Measurements from ENCODE around the gene DLG2. TPM values are rescaled to one million over a fixed set of nuclear protein-coding genes. Genes with fewer than 3 reads are reported as not detected.

The DLG2 gene
- total and polyA plus RNA-seq, 2 of the 8 experiments (the other 6 are each of a cell fraction or from before 2014, with no cell fraction given): 1.7 to 14.3 TPM

DNA sequence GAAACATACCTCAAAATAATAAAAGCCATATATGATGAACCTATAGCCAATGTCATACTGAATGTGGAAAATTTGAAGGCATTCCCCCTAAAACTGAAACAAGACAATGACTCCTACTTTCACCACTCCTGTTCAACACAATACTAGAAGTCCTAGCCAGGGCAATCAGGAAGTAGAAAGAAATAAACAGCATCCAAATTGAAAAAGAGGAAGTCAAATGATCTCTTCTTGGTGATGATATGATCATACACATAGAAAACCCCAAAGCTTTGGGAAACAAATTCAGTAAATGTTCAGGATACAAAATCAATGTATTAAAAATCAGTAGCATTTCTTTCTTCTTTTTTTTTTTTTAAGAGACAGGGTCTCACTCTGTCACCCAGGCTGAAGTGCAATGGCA, 109.9 kb downstream of the DLG2 start (continued):
- no peak for TF ChIP-seq CHD7 (IDR thresholded peaks at IDR 0.05; ENCODE audit: insufficient replicate concordance, low read length)
- TF ChIP-seq YY1 (IDR thresholded peaks at IDR 0.05; ENCODE audit: low read depth, low read length): no peak
